Islet precursor cell (in vitro differentiated cells): ENCODE measurements around the gene ANKLE2.
"Not testable (repeated sequence)": the region's sequence is repeated elsewhere in the genome, so short reads cannot be mapped to it uniquely, and the experiment has no call there.

Source experiments
- DNase-seq: peaks from one replicate; pipeline ENCODE4 v3.0.0-alpha.2; 2018

ANKLE2 gene

GRCh38 chr12:132776816-132777568 lies 15.4 kb upstream of the ANKLE2 start:
- no peak for DNase-seq

- not testable (repeated sequence) for DNase-seq
Measured at GRCh38 chr12:132776230-132776625, 14.6 kb upstream of the ANKLE2 start.

- no peak for DNase-seq
Measured at GRCh38 chr12:132775502-132776229, 14.0 kb upstream of the ANKLE2 start.

- DNase-seq = no peak
Measured at GRCh38 chr12:132774646-132775275, 13.1 kb upstream of the ANKLE2 start.

GRCh38 chr12:132774159-132774558 lies 12.5 kb upstream of the ANKLE2 start:
- no peak for DNase-seq

- no peak for DNase-seq
Measured at GRCh38 chr12:132773077-132773955, 11.7 kb upstream of the ANKLE2 start.

GRCh38 chr12:132772606-132773005 lies 11.0 kb upstream of the ANKLE2 start:
- no peak for DNase-seq

- DNase-seq = no peak
Measured at GRCh38 chr12:132771126-132771838, 9.7 kb upstream of the ANKLE2 start.

- DNase-seq = no peak
Measured at GRCh38 chr12:132766380-132767085, 4.9 kb upstream of the ANKLE2 start.

GRCh38 chr12:132765361-132765760 lies 3.7 kb upstream of the ANKLE2 start:
- DNase-seq = no peak

- no peak for DNase-seq
Measured at GRCh38 chr12:132764231-132764630, 2.6 kb upstream of the ANKLE2 start.

- DNase-seq = peak; percentile 94
Measured at GRCh38 chr12:132761921-132762583, 420 bp upstream of the ANKLE2 start.

- DNase-seq = no peak
Measured at GRCh38 chr12:132759359-132759758, 2.3 kb downstream of the ANKLE2 start.

GRCh38 chr12:132758825-132759224 lies 2.8 kb downstream of the ANKLE2 start:
- DNase-seq = not testable (repeated sequence)

GRCh38 chr12:132754160-132754932 lies 7.3 kb downstream of the ANKLE2 start:
- no peak for DNase-seq

GRCh38 chr12:132753670-132754069 lies 8.0 kb downstream of the ANKLE2 start:
- DNase-seq = not testable (repeated sequence)

GRCh38 chr12:132748319-132748718 lies 13.3 kb downstream of the ANKLE2 start:
- DNase-seq = no peak

GRCh38 chr12:132747896-132748295 lies 13.7 kb downstream of the ANKLE2 start:
- no peak for DNase-seq

GRCh38 chr12:132747395-132747794 lies 14.2 kb downstream of the ANKLE2 start:
- DNase-seq = no peak

GRCh38 chr12:132746613-132747012 lies 15.0 kb downstream of the ANKLE2 start:
- DNase-seq = no peak
